HCT116 (cell line): ENCODE results near the gene LAMTOR1.

Experiments used
- CEBPB ChIP-seq: IDR thresholded peaks from 2 replicates; pipeline ENCODE4 v1.6.1; 2012; ENCODE audit warnings: low read depth
- CTCF ChIP-seq, 3 experiments: fragments of 200-600 bp in 1 of 3; sonication (generic) in 1 of 3; IDR thresholded peaks in 2 of 3; conservative IDR thresholded peaks in 1 of 3; 2 replicates each; pipeline ENCODE4 v1.5.1; 2012 to 2017; ENCODE audit warnings: low read depth in 2 of 3, low read length in 2 of 3, antibody characterized with exemption in 1 of 3, borderline replicate concordance in 1 of 3, control low read depth in 1 of 3, mild to moderate bottlenecking in 1 of 3, mixed read lengths in 1 of 3, mixed run types in 1 of 3, moderate library complexity in 1 of 3; ENCODE audit not compliant: insufficient read depth in 1 of 3
- RAD21 ChIP-seq: IDR thresholded peaks from 2 replicates; pipeline ENCODE4 v1.6.1; 2012; ENCODE audit warnings: low read depth, mild to moderate bottlenecking

DNA sequence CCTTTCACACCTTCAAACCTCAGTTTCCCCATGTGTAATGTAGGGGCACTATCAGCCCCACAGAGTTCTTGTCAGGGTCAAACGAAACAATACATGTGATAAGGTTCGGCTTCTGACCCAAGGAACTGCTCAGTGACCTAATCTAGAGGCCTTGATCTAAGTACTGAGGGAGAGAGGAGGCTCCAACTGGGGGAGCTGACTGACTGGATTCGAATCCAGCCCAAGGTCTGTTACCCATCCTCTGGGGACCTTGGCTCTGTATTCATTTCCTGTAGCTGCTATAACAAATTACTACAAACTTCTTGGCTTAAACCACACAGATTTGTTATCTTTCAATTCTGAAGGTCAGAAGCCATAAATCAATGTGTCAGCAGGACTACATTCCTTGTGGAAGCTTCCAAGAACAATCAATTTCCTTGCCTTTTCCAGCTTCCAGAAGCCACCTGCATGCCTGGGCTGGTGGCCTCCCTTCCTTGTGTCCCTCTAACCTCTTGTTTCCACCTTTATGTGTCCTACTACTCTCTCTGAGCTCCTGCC is 20.1 kb upstream of the LAMTOR1 start:
- no peak for TF ChIP-seq CTCF (IDR thresholded peaks at IDR 0.05 in 2 of 3, conservative IDR thresholded peaks at IDR 0.05 in 1 of 3; ENCODE audit: borderline replicate concordance in 1 of 3, insufficient read depth in 1 of 3, low read depth in 2 of 3, low read length in 2 of 3)
- no peak for TF ChIP-seq CEBPB
- TF ChIP-seq RAD21: no peak
